HepG2 (cell line): ENCODE results near the gene ZMYND10. TPM values are rescaled to one million over a fixed set of nuclear protein-coding genes. Genes with fewer than 3 reads are reported as not detected.

ENCODE experiments used
- ATAC-seq: fragments of 200-7000 bp; cut with Tn5 transposase; 3 replicates; pipeline ENCODE4 v1.9.1; 2020; ENCODE audit warnings: mild to moderate bottlenecking, moderate library complexity
- BruUV-seq: library from RNA; stranded (reverse); fragments of 400-500 nt; replicated peaks from 2 replicates; lab custom pipeline; 2021; lab: Mats Ljungman, UMichigan
- CTCF ChIA-PET: fragments of 300-600 bp; formaldehyde crosslinking; extraction: SDS; loops from one replicate; lab custom pipeline; 2021; ENCODE audit warnings: low total read pairs, inconsistent platforms, low intra/inter-chr PET ratio; lab: Yijun Ruan, JAX
- POLR2A ChIA-PET: fragments of 350-600 bp; sonication (Branson Sonifier 250); formaldehyde crosslinking; loops from one replicate; lab custom pipeline; 2020; ENCODE audit warnings: antibody characterized with exemption, inconsistent platforms; lab: Yijun Ruan, JAX
- DNase-seq: peaks from one replicate; pipeline ENCODE4 v3.0.0-alpha.2; 2015; ENCODE audit warnings: low spot score
- FAIRE-seq: peaks from 3 replicates; lab custom pipeline; 2011; peaks lifted over from hg19 to GRCh38; lab: Jason Lieb, UNC
- H2AFZ ChIP-seq: one replicate; pipeline ENCODE4 v1.6.1; 2011; ENCODE audit warnings: low read length, inconsistent platforms
- H3K27ac ChIP-seq: fragments of 300-600 bp; 3 replicates; pipeline ENCODE4 v1.8.0; 2011; ENCODE audit warnings: mixed run types, mild to moderate bottlenecking, mixed read lengths, low read length, inconsistent platforms; ENCODE audit not compliant: insufficient read depth; ENCODE audit errors: extremely low read length
- H3K27me3 ChIP-seq, 2 experiments: fragments of 200-600 bp in 1 of 2; 2 replicates in 1 of 2; 3 replicates in 1 of 2; pipeline versions ENCODE4 v1.6.0 to v1.8.0; 2011; ENCODE audit warnings: low read length in 2 of 2, mild to moderate bottlenecking in 2 of 2, moderate library complexity in 2 of 2, inconsistent platforms in 1 of 2; ENCODE audit not compliant: insufficient read depth in 2 of 2, control insufficient read depth in 1 of 2
- H3K36me3 ChIP-seq, 2 experiments: fragments of 200-600 bp in 1 of 2; replicated peaks in 1 of 2; 2 replicates in 1 of 2; 3 replicates in 1 of 2; pipeline versions ENCODE4 v1.5.1 to v1.8.0; 2011; ENCODE audit warnings: low read length in 2 of 2, inconsistent platforms in 1 of 2; ENCODE audit not compliant: insufficient read depth in 2 of 2, control insufficient read depth in 1 of 2
- H3K4me1 ChIP-seq: 2 replicates; pipeline ENCODE4 v1.5.1; 2012; ENCODE audit warnings: low read length, inconsistent platforms; ENCODE audit not compliant: insufficient read depth
- H3K4me2 ChIP-seq: 2 replicates; pipeline ENCODE4 v1.6.0; 2011; ENCODE audit warnings: low read depth, low read length, inconsistent platforms
- H3K4me3 ChIP-seq, 3 experiments: fragments of 200-600 bp in 1 of 3; sonication (generic), shearing (Covaris generic) in 1 of 3; replicated peaks in 1 of 3; 2 replicates each; pipeline ENCODE4 v1.5.1; 2011 to 2016; ENCODE audit warnings: low read length in 3 of 3, inconsistent platforms in 2 of 3, low read depth in 2 of 3, mild to moderate bottlenecking in 2 of 3, control low read depth in 1 of 3, mixed read lengths in 1 of 3; ENCODE audit not compliant: insufficient read depth in 1 of 3
- H3K79me2 ChIP-seq: one replicate; pipeline ENCODE4 v1.6.1; 2011; ENCODE audit warnings: low read length, inconsistent platforms; ENCODE audit not compliant: insufficient read depth
- H3K9ac ChIP-seq: 2 replicates; pipeline ENCODE4 v1.6.0; 2011; ENCODE audit warnings: mild to moderate bottlenecking, low read depth, low read length, inconsistent platforms; ENCODE audit not compliant: insufficient read depth
- H3K9me3 ChIP-seq: 2 replicates; pipeline ENCODE4 v1.5.1; 2012; ENCODE audit warnings: mild to moderate bottlenecking, low read length
- H4K20me1 ChIP-seq: 2 replicates; pipeline ENCODE4 v1.6.0; 2011; ENCODE audit warnings: inconsistent platforms, mild to moderate bottlenecking, low read length, moderate library complexity; ENCODE audit not compliant: insufficient read depth
- POLR2AphosphoS2 ChIP-seq: IDR thresholded peaks from 2 replicates; pipeline ENCODE4 v1.6.1; 2011; ENCODE audit warnings: low read depth, low read length, improper control_type of control experiment
- STAT6 ChIP-seq: sonication (generic); formaldehyde crosslinking; IDR thresholded peaks from 2 replicates; pipeline ENCODE4 v1.4.0; 2020; ENCODE audit warnings: missing genetic modification reagents, mild to moderate bottlenecking, borderline replicate concordance
- TERF1 ChIP-seq: sonication (generic); formaldehyde crosslinking; IDR thresholded peaks from 2 replicates; pipeline ENCODE4 v1.8.0; 2022; ENCODE audit warnings: mild to moderate bottlenecking, missing genetic modification reagents, moderate library complexity
- ZBTB21 ChIP-seq: sonication (generic); formaldehyde crosslinking; IDR thresholded peaks from 2 replicates; pipeline ENCODE4 v1.4.0; 2020; ENCODE audit warnings: missing genetic modification reagents
- ZHX2 ChIP-seq, 2 experiments: sonication (generic) in 1 of 2; formaldehyde crosslinking in 1 of 2; IDR thresholded peaks; 2 replicates each; pipeline versions ENCODE4 v1.6.1 to v1.9.0; 2014 to 2022; ENCODE audit warnings: antibody characterized with exemption in 1 of 2, borderline replicate concordance in 1 of 2, inconsistent platforms in 1 of 2, low read depth in 1 of 2, missing genetic modification reagents in 1 of 2
- WGBS: methylation state at CpG from one replicate; pipeline ENCODE4 v1.1.6; 2017; ENCODE audit warnings: low lambda C conversion rate; 5-methylcytosine and 5-hydroxymethylcytosine counted together
- in situ Hi-C: cut with HindIII; loops from 2 replicates; pipeline ENCODE4 v1.10.0; 2017; ENCODE audit warnings: low pct_unique_long_range_greater_than_20kb; ENCODE audit not compliant: extremely low pct_ligation_motif_present
- intact Hi-C: fragments of 100-400 bp; cut with micrococcal nuclease; formaldehyde crosslinking; loops from one replicate; pipeline ENCODE4 v1.10.0; 2022; ENCODE audit not compliant: unreplicated experiment
- polyA plus RNA-seq, 8 experiments: library from polyadenylated mRNA; depleted of rRNA in 3 of 8; stranded (reverse) in 7 of 8; unstranded in 1 of 8; fragments of >200 nt; fragmentation: Illumina TruSeq in 4 of 8; extraction: Trizol in 4 of 8; gene quantifications; 2 replicates each; pipeline versions ENCODE4 v1.2.1 to v1.2.3, GENCODE V29; 2011 to 2016; ENCODE audit warnings: low read depth in 4 of 8, missing spikeins in 1 of 8, mixed read lengths in 1 of 8; ENCODE audit not compliant: insufficient read depth in 1 of 8
- total RNA-seq, 5 experiments: library from RNA; depleted of rRNA; stranded (reverse); fragments of >200 nt; fragmentation: Illumina TruSeq; extraction: Trizol; gene quantifications; 2 replicates each; pipeline ENCODE4 v1.2.3, GENCODE V29; 2016; ENCODE audit warnings: low read depth in 1 of 5

The ZMYND10 gene
- total and polyA plus RNA-seq, 2 of the 13 experiments (the other 11 are each of a cell fraction or from before 2014, with no cell fraction given): 0.60 to 0.74 TPM

GRCh38 chr3:50369012-50369670 is 23.6 kb upstream of the ZMYND10 start:
- no peak for FAIRE-seq
- H4K20me1 ChIP-seq: no peaks in the 10 kb centered on the region
- H3K4me3 ChIP-seq: no peak overlapping the region
- H2AFZ ChIP-seq: no peak overlapping the region
- WGBS: 27% methylated on average over 6 of the region's 9 CpGs
- no peak for TF ChIP-seq ZHX2 (IDR thresholded peaks at IDR 0.05; ENCODE audit: low read depth)
- no peak for TF ChIP-seq ZHX2 (CRISPR knock-in tag; IDR thresholded peaks at IDR 0.05; ENCODE audit: borderline replicate concordance)
- TF ChIP-seq STAT6 (CRISPR knock-in tag): no peak
- TF ChIP-seq POLR2AphosphoS2: no peak
- TF ChIP-seq TERF1 (CRISPR knock-in tag): no peak
- TF ChIP-seq ZBTB21: no peak
- no peaks in the 10 kb centered on the region for H3K9me3 ChIP-seq
- H3K4me2 ChIP-seq: no peak overlapping the region
- no peak overlapping the region for H3K27ac ChIP-seq
- H3K79me2 ChIP-seq: no peaks in the 10 kb centered on the region
- peaks cover 14 to 70% of the 10 kb centered on the region in 2 experiments; a peak in 4 of 5 replicates for H3K27me3 ChIP-seq
- no peaks in the 10 kb centered on the region for H3K36me3 ChIP-seq
- no peak for DNase-seq
- POLR2A ChIA-PET: no interaction called here
- CTCF ChIA-PET: no interaction called here
- no TSS peak for BruUV-seq
- H3K9ac ChIP-seq: no peak overlapping the region
- ATAC-seq: no peak
- in situ Hi-C loops (no loop called here), intact Hi-C loops (no loop called here)
- H3K4me1 ChIP-seq: peaks cover 7% of the 10 kb centered on the region
